SU-DHL-6 (cell line): ENCODE results near the gene ANKRD44.

ENCODE experiments used
- H2AFZ ChIP-seq: fragments of 200-600 bp; sonication (generic); 2 replicates; pipeline ENCODE4 v1.6.1; 2014; ENCODE audit warnings: low read depth, mild to moderate bottlenecking, moderate library complexity, mixed read lengths, antibody characterized with exemption, low read length; ENCODE audit not compliant: severe bottlenecking
- H3F3A ChIP-seq: fragments of 200-600 bp; shearing (Covaris generic); 2 replicates; pipeline ENCODE4 v1.6.0; 2016; ENCODE audit warnings: antibody characterized with exemption, mild to moderate bottlenecking; ENCODE audit not compliant: insufficient read depth
- H3K27ac ChIP-seq: fragments of 200-600 bp; sonication (generic); 2 replicates; pipeline ENCODE4 v1.5.1; 2016; ENCODE audit warnings: low read depth, mild to moderate bottlenecking, low read length, moderate library complexity, mixed read lengths
- H3K27me3 ChIP-seq: fragments of 200-600 bp; sonication (generic), shearing (Covaris generic); 2 replicates; pipeline ENCODE4 v1.6.0; 2014; ENCODE audit warnings: mild to moderate bottlenecking, low read length
- H3K36me3 ChIP-seq: fragments of 200-600 bp; sonication (generic); 2 replicates; pipeline ENCODE4 v1.6.1; 2014; ENCODE audit warnings: mild to moderate bottlenecking, low read length, mixed read lengths
- H3K4me2 ChIP-seq: fragments of 300-600, 200-600 bp; shearing (Covaris generic), sonication (generic); 2 replicates; pipeline ENCODE4 v1.6.0; 2014; ENCODE audit warnings: low read length, low read depth, mild to moderate bottlenecking; ENCODE audit not compliant: poor library complexity, severe bottlenecking
- H3K4me3 ChIP-seq: fragments of 200-600 bp; sonication (generic); 2 replicates; pipeline ENCODE4 v1.5.1; 2014; ENCODE audit warnings: antibody characterized with exemption, low read length, mild to moderate bottlenecking, mixed read lengths; ENCODE audit not compliant: insufficient read depth, poor library complexity, severe bottlenecking
- H3K79me2 ChIP-seq: fragments of 200-600 bp; sonication (generic); 2 replicates; pipeline ENCODE4 v1.6.1; 2014; ENCODE audit warnings: mild to moderate bottlenecking, low read length, moderate library complexity; ENCODE audit not compliant: insufficient read depth
- H3K9ac ChIP-seq: fragments of 200-600 bp; sonication (generic); 2 replicates; pipeline ENCODE4 v1.7.0; 2014; ENCODE audit warnings: mild to moderate bottlenecking, low read length
- H3K9me2 ChIP-seq: fragments of 200-600 bp; sonication (generic); replicated peaks from 2 replicates; pipeline ENCODE4 v1.6.1; 2014; ENCODE audit warnings: low read length; ENCODE audit not compliant: insufficient read depth
- H3K9me3 ChIP-seq: fragments of 200-600 bp; sonication (generic); 2 replicates; pipeline ENCODE4 v1.6.1; 2014; ENCODE audit warnings: low read length, mixed read lengths; ENCODE audit not compliant: insufficient read depth
- H4K20me1 ChIP-seq: fragments of 200-600 bp; sonication (generic); 2 replicates; pipeline ENCODE4 v1.6.1; 2014; ENCODE audit warnings: low read depth, mild to moderate bottlenecking, antibody characterized with exemption, low read length, moderate library complexity, mixed read lengths
- CTCF ChIP-seq: fragments of 200-600 bp; sonication (generic); IDR thresholded peaks from one replicate; pipeline ENCODE4 v1.5.1; 2017; ENCODE audit warnings: antibody characterized with exemption, mild to moderate bottlenecking, low read length, moderate library complexity; ENCODE audit not compliant: insufficient read depth, poor library complexity, severe bottlenecking
- EZH2phosphoT487 ChIP-seq: fragments of 200-600 bp; sonication (generic), shearing (Covaris generic); conservative IDR thresholded peaks from 2 replicates; pipeline ENCODE4 v1.6.1; 2018; ENCODE audit warnings: mild to moderate bottlenecking, antibody characterized with exemption, low read length, moderate library complexity, mixed read lengths

Gene ANKRD44

GRCh38 chr2:196961889-196962288, 348.7 kb downstream of the ANKRD44 start:
- Histone ChIP-seq H3K79me2 (no peaks in the 10 kb centered on the region), H3K36me3 (no peaks in the 10 kb centered on the region), H3K4me2 (no peak overlapping the region), H3K9me3 (no peaks in the 10 kb centered on the region), H3K4me3 (no peak overlapping the region), H2AFZ (no peak overlapping the region), H3K27me3 (no peaks in the 10 kb centered on the region), H4K20me1 (no peaks in the 10 kb centered on the region), H3K27ac (no peak overlapping the region), H3K9ac (no peak overlapping the region), H3F3A (no peaks in the 10 kb centered on the region), H3K9me2 (no peaks in the 10 kb centered on the region)
- TF ChIP-seq EZH2phosphoT487 (no peak), CTCF (no peak)

- Histone ChIP-seq H3K4me2 (no peak overlapping the region), H2AFZ (no peak overlapping the region), H3K4me3 (no peak overlapping the region), H3K9me2 (no peaks in the 10 kb centered on the region), H3K27me3 (no peaks in the 10 kb centered on the region), H3K79me2 (no peaks in the 10 kb centered on the region), H3K9me3 (no peaks in the 10 kb centered on the region), H4K20me1 (no peaks in the 10 kb centered on the region), H3F3A (no peaks in the 10 kb centered on the region), H3K36me3 (no peaks in the 10 kb centered on the region), H3K9ac (no peak overlapping the region), H3K27ac (no peak overlapping the region)
- TF ChIP-seq CTCF, result no peak
- no peak for TF ChIP-seq EZH2phosphoT487
These were observed 350.7 kb downstream of the ANKRD44 start for GRCh38 chr2:196959734-196960338.

GRCh38 chr2:196959281-196959680, 351.3 kb downstream of the ANKRD44 start:
- no peaks in the 10 kb centered on the region for H3K27me3 ChIP-seq
- no peaks in the 10 kb centered on the region for H3K9me3 ChIP-seq
- no peak overlapping the region for H3K4me3 ChIP-seq
- TF ChIP-seq EZH2phosphoT487 (no peak), CTCF (no peak)
- no peaks in the 10 kb centered on the region for H3K9me2 ChIP-seq
- no peaks in the 10 kb centered on the region for H3K36me3 ChIP-seq
- no peak overlapping the region for H3K9ac ChIP-seq
- no peaks in the 10 kb centered on the region for H3F3A ChIP-seq
- no peak overlapping the region for H3K27ac ChIP-seq
- H3K79me2 ChIP-seq, result no peaks in the 10 kb centered on the region
- no peaks in the 10 kb centered on the region for H4K20me1 ChIP-seq
- H2AFZ ChIP-seq, result no peak overlapping the region
- no peak overlapping the region for H3K4me2 ChIP-seq
